SU-DHL-6 (cell line): ENCODE data around the gene KSR2.
"Not testable (repeated sequence)": the region's sequence is repeated elsewhere in the genome, so short reads cannot be mapped to it uniquely, and the experiment has no call there.

ENCODE experiments used
- H2AFZ ChIP-seq: fragments of 200-600 bp; sonication (generic); 2 replicates; pipeline ENCODE4 v1.6.1; 2014; ENCODE audit warnings: low read depth, mild to moderate bottlenecking, moderate library complexity, mixed read lengths, antibody characterized with exemption, low read length; ENCODE audit not compliant: severe bottlenecking
- H3F3A ChIP-seq: fragments of 200-600 bp; shearing (Covaris generic); 2 replicates; pipeline ENCODE4 v1.6.0; 2016; ENCODE audit warnings: antibody characterized with exemption, mild to moderate bottlenecking; ENCODE audit not compliant: insufficient read depth
- H3K27ac ChIP-seq: fragments of 200-600 bp; sonication (generic); 2 replicates; pipeline ENCODE4 v1.5.1; 2016; ENCODE audit warnings: low read depth, mild to moderate bottlenecking, low read length, moderate library complexity, mixed read lengths
- H3K27me3 ChIP-seq: fragments of 200-600 bp; sonication (generic), shearing (Covaris generic); 2 replicates; pipeline ENCODE4 v1.6.0; 2014; ENCODE audit warnings: mild to moderate bottlenecking, low read length
- H3K36me3 ChIP-seq: fragments of 200-600 bp; sonication (generic); 2 replicates; pipeline ENCODE4 v1.6.1; 2014; ENCODE audit warnings: mild to moderate bottlenecking, low read length, mixed read lengths
- H3K4me2 ChIP-seq: fragments of 300-600, 200-600 bp; shearing (Covaris generic), sonication (generic); 2 replicates; pipeline ENCODE4 v1.6.0; 2014; ENCODE audit warnings: low read length, low read depth, mild to moderate bottlenecking; ENCODE audit not compliant: poor library complexity, severe bottlenecking
- H3K4me3 ChIP-seq: fragments of 200-600 bp; sonication (generic); 2 replicates; pipeline ENCODE4 v1.5.1; 2014; ENCODE audit warnings: antibody characterized with exemption, low read length, mild to moderate bottlenecking, mixed read lengths; ENCODE audit not compliant: insufficient read depth, poor library complexity, severe bottlenecking
- H3K79me2 ChIP-seq: fragments of 200-600 bp; sonication (generic); 2 replicates; pipeline ENCODE4 v1.6.1; 2014; ENCODE audit warnings: mild to moderate bottlenecking, low read length, moderate library complexity; ENCODE audit not compliant: insufficient read depth
- H3K9ac ChIP-seq: fragments of 200-600 bp; sonication (generic); 2 replicates; pipeline ENCODE4 v1.7.0; 2014; ENCODE audit warnings: mild to moderate bottlenecking, low read length
- H3K9me2 ChIP-seq: fragments of 200-600 bp; sonication (generic); replicated peaks from 2 replicates; pipeline ENCODE4 v1.6.1; 2014; ENCODE audit warnings: low read length; ENCODE audit not compliant: insufficient read depth
- H3K9me3 ChIP-seq: fragments of 200-600 bp; sonication (generic); 2 replicates; pipeline ENCODE4 v1.6.1; 2014; ENCODE audit warnings: low read length, mixed read lengths; ENCODE audit not compliant: insufficient read depth
- H4K20me1 ChIP-seq: fragments of 200-600 bp; sonication (generic); 2 replicates; pipeline ENCODE4 v1.6.1; 2014; ENCODE audit warnings: low read depth, mild to moderate bottlenecking, antibody characterized with exemption, low read length, moderate library complexity, mixed read lengths
- CTCF ChIP-seq: fragments of 200-600 bp; sonication (generic); IDR thresholded peaks from one replicate; pipeline ENCODE4 v1.5.1; 2017; ENCODE audit warnings: antibody characterized with exemption, mild to moderate bottlenecking, low read length, moderate library complexity; ENCODE audit not compliant: insufficient read depth, poor library complexity, severe bottlenecking
- EZH2phosphoT487 ChIP-seq: fragments of 200-600 bp; sonication (generic), shearing (Covaris generic); conservative IDR thresholded peaks from 2 replicates; pipeline ENCODE4 v1.6.1; 2018; ENCODE audit warnings: mild to moderate bottlenecking, antibody characterized with exemption, low read length, moderate library complexity, mixed read lengths

The KSR2 gene

GRCh38 chr12:117863002-117863709 lies 105.6 kb downstream of the KSR2 start:
- Histone ChIP-seq H3K4me3 (no peak overlapping the region), H3F3A (no peaks in the 10 kb centered on the region), H3K9ac (no peak overlapping the region), H3K79me2 (no peaks in the 10 kb centered on the region), H3K27ac (no peak overlapping the region), H3K36me3 (no peaks in the 10 kb centered on the region), H3K27me3 (no peaks in the 10 kb centered on the region), H3K4me2 (no peak overlapping the region), H2AFZ (no peak overlapping the region), H3K9me2 (no peaks in the 10 kb centered on the region), H4K20me1 (no peaks in the 10 kb centered on the region), H3K9me3 (no peaks in the 10 kb centered on the region)
- TF ChIP-seq EZH2phosphoT487 = no peak
- TF ChIP-seq CTCF = no peak

- Histone ChIP-seq H3K9me2 (no peaks in the 10 kb centered on the region), H3F3A (no peaks in the 10 kb centered on the region), H3K79me2 (no peaks in the 10 kb centered on the region), H3K9ac (no peak overlapping the region), H3K27ac (no peak overlapping the region), H3K27me3 (no peaks in the 10 kb centered on the region), H3K36me3 (no peaks in the 10 kb centered on the region), H2AFZ (no peak overlapping the region), H3K4me2 (no peak overlapping the region), H4K20me1 (no peaks in the 10 kb centered on the region), H3K4me3 (no peak overlapping the region), H3K9me3 (no peaks in the 10 kb centered on the region)
- TF ChIP-seq CTCF = no peak
- no peak for TF ChIP-seq EZH2phosphoT487
Measured at GRCh38 chr12:117861691-117862090, 107.1 kb downstream of the KSR2 start.

GRCh38 chr12:117860787-117861290 lies 108.0 kb downstream of the KSR2 start:
- not testable (repeated sequence) for H3K79me2 ChIP-seq, H3K4me2 ChIP-seq

GRCh38 chr12:117860111-117860510 lies 108.7 kb downstream of the KSR2 start:
- H3K9me3 ChIP-seq = no peaks in the 10 kb centered on the region
- H3K79me2 ChIP-seq = no peaks in the 10 kb centered on the region
- H3K4me2 ChIP-seq = no peak overlapping the region
- H3K4me3 ChIP-seq = no peak overlapping the region
- H3K27me3 ChIP-seq = no peaks in the 10 kb centered on the region
- no peak overlapping the region for H2AFZ ChIP-seq
- no peaks in the 10 kb centered on the region for H3K9me2 ChIP-seq
- H3K36me3 ChIP-seq = no peaks in the 10 kb centered on the region
- H3K9ac ChIP-seq = no peak overlapping the region
- no peaks in the 10 kb centered on the region for H3F3A ChIP-seq
- H4K20me1 ChIP-seq = no peaks in the 10 kb centered on the region
- TF ChIP-seq CTCF (no peak), EZH2phosphoT487 (no peak)
- no peak overlapping the region for H3K27ac ChIP-seq

More at GRCh38 chr12:117860787-117861290, 108.0 kb downstream of the KSR2 start:
- not testable (repeated sequence) for H3K4me3 ChIP-seq, H3K27me3 ChIP-seq, H3K9me3 ChIP-seq, H3K27ac ChIP-seq, H4K20me1 ChIP-seq, H3F3A ChIP-seq, H2AFZ ChIP-seq, H3K9me2 ChIP-seq, H3K9ac ChIP-seq, H3K36me3 ChIP-seq
